DND-41 (cell line): ENCODE data around the gene PTX3.

Experiments
- CTCF ChIP-seq: IDR thresholded peaks from 2 replicates; pipeline ENCODE4 v1.5.1; 2012; ENCODE audit warnings: borderline replicate concordance, low read length, moderate library complexity, mild to moderate bottlenecking; ENCODE audit not compliant: poor library complexity, severe bottlenecking; ENCODE audit errors: extremely low read depth
- EZH2 ChIP-seq: IDR thresholded peaks from 3 replicates; pipeline ENCODE4 v1.6.1; 2012; ENCODE audit warnings: borderline replicate concordance, low read depth, mild to moderate bottlenecking, moderate library complexity, low read length, inconsistent platforms; ENCODE audit not compliant: severe bottlenecking

GRCh38 chr3:157408499-157409149 is 28.0 kb upstream of the PTX3 start:
- no peak for TF ChIP-seq CTCF
- TF ChIP-seq EZH2 = no peak
